SU-DHL-6 (cell line): ENCODE results near the gene CHD9NB.

Source experiments
- H2AFZ ChIP-seq: fragments of 200-600 bp; sonication (generic); 2 replicates; pipeline ENCODE4 v1.6.1; 2014; ENCODE audit warnings: low read depth, mild to moderate bottlenecking, moderate library complexity, mixed read lengths, antibody characterized with exemption, low read length; ENCODE audit not compliant: severe bottlenecking
- H3F3A ChIP-seq: fragments of 200-600 bp; shearing (Covaris generic); 2 replicates; pipeline ENCODE4 v1.6.0; 2016; ENCODE audit warnings: antibody characterized with exemption, mild to moderate bottlenecking; ENCODE audit not compliant: insufficient read depth
- H3K27ac ChIP-seq: fragments of 200-600 bp; sonication (generic); 2 replicates; pipeline ENCODE4 v1.5.1; 2016; ENCODE audit warnings: low read depth, mild to moderate bottlenecking, low read length, moderate library complexity, mixed read lengths
- H3K27me3 ChIP-seq: fragments of 200-600 bp; sonication (generic), shearing (Covaris generic); 2 replicates; pipeline ENCODE4 v1.6.0; 2014; ENCODE audit warnings: mild to moderate bottlenecking, low read length
- H3K36me3 ChIP-seq: fragments of 200-600 bp; sonication (generic); 2 replicates; pipeline ENCODE4 v1.6.1; 2014; ENCODE audit warnings: mild to moderate bottlenecking, low read length, mixed read lengths
- H3K4me2 ChIP-seq: fragments of 300-600, 200-600 bp; shearing (Covaris generic), sonication (generic); 2 replicates; pipeline ENCODE4 v1.6.0; 2014; ENCODE audit warnings: low read length, low read depth, mild to moderate bottlenecking; ENCODE audit not compliant: poor library complexity, severe bottlenecking
- H3K4me3 ChIP-seq: fragments of 200-600 bp; sonication (generic); 2 replicates; pipeline ENCODE4 v1.5.1; 2014; ENCODE audit warnings: antibody characterized with exemption, low read length, mild to moderate bottlenecking, mixed read lengths; ENCODE audit not compliant: insufficient read depth, poor library complexity, severe bottlenecking
- H3K79me2 ChIP-seq: fragments of 200-600 bp; sonication (generic); 2 replicates; pipeline ENCODE4 v1.6.1; 2014; ENCODE audit warnings: mild to moderate bottlenecking, low read length, moderate library complexity; ENCODE audit not compliant: insufficient read depth
- H3K9ac ChIP-seq: fragments of 200-600 bp; sonication (generic); 2 replicates; pipeline ENCODE4 v1.7.0; 2014; ENCODE audit warnings: mild to moderate bottlenecking, low read length
- H3K9me2 ChIP-seq: fragments of 200-600 bp; sonication (generic); replicated peaks from 2 replicates; pipeline ENCODE4 v1.6.1; 2014; ENCODE audit warnings: low read length; ENCODE audit not compliant: insufficient read depth
- H3K9me3 ChIP-seq: fragments of 200-600 bp; sonication (generic); 2 replicates; pipeline ENCODE4 v1.6.1; 2014; ENCODE audit warnings: low read length, mixed read lengths; ENCODE audit not compliant: insufficient read depth
- H4K20me1 ChIP-seq: fragments of 200-600 bp; sonication (generic); 2 replicates; pipeline ENCODE4 v1.6.1; 2014; ENCODE audit warnings: low read depth, mild to moderate bottlenecking, antibody characterized with exemption, low read length, moderate library complexity, mixed read lengths
- EZH2phosphoT487 ChIP-seq: fragments of 200-600 bp; sonication (generic), shearing (Covaris generic); conservative IDR thresholded peaks from 2 replicates; pipeline ENCODE4 v1.6.1; 2018; ENCODE audit warnings: mild to moderate bottlenecking, antibody characterized with exemption, low read length, moderate library complexity, mixed read lengths
- TF ChIP-seq, protein P1 (sequence below): fragments of 200-600 bp; sonication (generic); IDR thresholded peaks from one replicate; pipeline ENCODE4 v1.5.1; 2017; ENCODE audit warnings: antibody characterized with exemption, mild to moderate bottlenecking, low read length, moderate library complexity; ENCODE audit not compliant: insufficient read depth, poor library complexity, severe bottlenecking

CHD9NB gene

DNA sequence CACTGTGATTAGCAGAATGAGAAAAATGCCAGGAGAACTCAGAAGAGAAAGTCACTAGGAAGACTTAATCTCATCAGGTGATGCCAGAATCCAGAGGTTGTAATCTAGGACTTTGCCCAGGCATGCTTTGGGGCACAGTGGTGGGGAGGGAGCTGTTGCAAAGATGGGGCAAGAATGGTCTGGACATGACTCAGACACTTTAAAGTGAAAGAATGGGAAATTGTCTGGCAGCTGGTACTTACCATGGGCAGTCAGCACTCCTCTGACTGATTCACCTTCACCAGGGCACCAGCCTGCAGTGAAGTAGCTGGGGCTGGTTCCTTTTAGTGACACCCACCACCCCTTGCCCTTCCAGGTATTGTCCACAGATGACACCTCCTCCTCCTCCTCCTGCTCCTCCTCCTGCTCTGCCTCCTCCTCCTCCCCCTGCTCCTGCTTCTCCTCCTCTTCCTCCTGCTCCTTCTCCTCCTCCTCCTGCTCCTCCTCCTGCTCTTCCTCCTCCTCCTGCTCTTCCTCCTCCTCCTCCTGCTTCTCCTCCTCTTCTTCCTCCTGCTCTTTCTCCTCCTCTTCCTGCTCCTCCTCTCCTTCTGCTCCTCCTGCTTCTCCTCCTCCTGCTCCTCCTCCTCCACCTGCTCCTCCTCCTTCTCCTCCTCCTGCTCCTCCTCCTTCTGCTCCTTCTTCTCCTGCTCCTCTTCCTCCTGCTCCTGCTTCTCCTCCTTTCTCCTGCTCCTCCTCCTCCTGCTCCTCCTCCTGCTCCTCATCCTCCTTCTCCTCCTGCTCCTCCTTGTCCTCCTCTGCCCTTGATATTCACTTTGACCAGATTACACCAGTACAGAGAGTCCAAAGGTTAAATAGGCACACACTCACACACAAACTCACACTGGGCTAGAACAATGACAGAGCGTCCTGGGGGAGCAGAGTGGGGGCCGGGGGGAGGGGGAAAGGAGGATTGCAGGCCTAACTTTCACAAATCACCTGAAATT, at the start of gene CHD9NB:
Gene CHD9NB, minus strand, starts transcription at position 379 of the 983 bp plus-strand sequence. CDS start 8,739 bp downstream, outside the sequence.
- Histone ChIP-seq H3K4me3 (no peak within 1 kb of the TSS), H3K4me2 (no peak within 1 kb of the TSS)

DNA sequence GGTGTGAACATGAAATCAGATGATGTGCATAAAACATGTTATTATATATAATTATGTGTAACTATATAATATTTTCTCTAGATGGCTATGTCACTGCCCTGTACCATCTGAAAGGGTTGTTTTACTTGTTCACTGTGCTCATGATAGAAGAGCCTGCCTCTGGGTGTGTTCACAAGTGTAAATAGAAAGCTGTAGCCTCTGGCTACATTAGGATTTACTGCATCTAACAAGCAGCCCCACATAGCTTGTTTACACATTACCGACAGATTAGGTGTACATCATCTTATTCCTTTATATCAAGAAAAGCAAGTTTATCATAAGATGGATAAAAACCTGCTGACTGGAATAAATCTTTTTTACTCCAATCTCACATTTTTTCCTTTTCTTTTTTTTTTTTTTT, 48.2 kb upstream of the CHD9NB start:
- Histone ChIP-seq H3K36me3 (no peaks in the 10 kb centered on the region), H3K4me3 (no peak overlapping the region), H3K27ac (peak overlapping the region; percentile 86; the same call in 1 of the 2 replicates), H3K79me2 (peaks cover 46% of the 10 kb centered on the region), H3K9me3 (no peaks in the 10 kb centered on the region), H2AFZ (no peak overlapping the region), H4K20me1 (no peaks in the 10 kb centered on the region), H3K9ac (no peak overlapping the region), H3F3A (peaks cover 22% of the 10 kb centered on the region; the same call in 1 of the 2 replicates), H3K4me2 (no peak overlapping the region), H3K27me3 (no peaks in the 10 kb centered on the region), H3K9me2 (no peaks in the 10 kb centered on the region)
- TF ChIP-seq, protein P1, sequence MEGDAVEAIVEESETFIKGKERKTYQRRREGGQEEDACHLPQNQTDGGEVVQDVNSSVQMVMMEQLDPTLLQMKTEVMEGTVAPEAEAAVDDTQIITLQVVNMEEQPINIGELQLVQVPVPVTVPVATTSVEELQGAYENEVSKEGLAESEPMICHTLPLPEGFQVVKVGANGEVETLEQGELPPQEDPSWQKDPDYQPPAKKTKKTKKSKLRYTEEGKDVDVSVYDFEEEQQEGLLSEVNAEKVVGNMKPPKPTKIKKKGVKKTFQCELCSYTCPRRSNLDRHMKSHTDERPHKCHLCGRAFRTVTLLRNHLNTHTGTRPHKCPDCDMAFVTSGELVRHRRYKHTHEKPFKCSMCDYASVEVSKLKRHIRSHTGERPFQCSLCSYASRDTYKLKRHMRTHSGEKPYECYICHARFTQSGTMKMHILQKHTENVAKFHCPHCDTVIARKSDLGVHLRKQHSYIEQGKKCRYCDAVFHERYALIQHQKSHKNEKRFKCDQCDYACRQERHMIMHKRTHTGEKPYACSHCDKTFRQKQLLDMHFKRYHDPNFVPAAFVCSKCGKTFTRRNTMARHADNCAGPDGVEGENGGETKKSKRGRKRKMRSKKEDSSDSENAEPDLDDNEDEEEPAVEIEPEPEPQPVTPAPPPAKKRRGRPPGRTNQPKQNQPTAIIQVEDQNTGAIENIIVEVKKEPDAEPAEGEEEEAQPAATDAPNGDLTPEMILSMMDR: no peak
- no peak for TF ChIP-seq EZH2phosphoT487

More for the DNA sequence above, at the start of gene CHD9NB:
- no peak for TF ChIP-seq EZH2phosphoT487
- TF ChIP-seq, protein P1: no peak
- H3K27me3 ChIP-seq: no peaks in the 10 kb centered on the region
- H3K79me2 ChIP-seq: peaks cover 24% of the 10 kb centered on the region
- no peaks in the 10 kb centered on the region for H4K20me1 ChIP-seq
- H3K9ac ChIP-seq: no peak within 1 kb of the TSS
- no peak within 1 kb of the TSS for H3K27ac ChIP-seq
- no peaks in the 10 kb centered on the region for H3K9me2 ChIP-seq
- no peaks in the 10 kb centered on the region for H3F3A ChIP-seq
- no peaks in the 10 kb centered on the region for H3K9me3 ChIP-seq
- no peak within 1 kb of the TSS for H2AFZ ChIP-seq
- no peaks in the 10 kb centered on the region for H3K36me3 ChIP-seq

DNA sequence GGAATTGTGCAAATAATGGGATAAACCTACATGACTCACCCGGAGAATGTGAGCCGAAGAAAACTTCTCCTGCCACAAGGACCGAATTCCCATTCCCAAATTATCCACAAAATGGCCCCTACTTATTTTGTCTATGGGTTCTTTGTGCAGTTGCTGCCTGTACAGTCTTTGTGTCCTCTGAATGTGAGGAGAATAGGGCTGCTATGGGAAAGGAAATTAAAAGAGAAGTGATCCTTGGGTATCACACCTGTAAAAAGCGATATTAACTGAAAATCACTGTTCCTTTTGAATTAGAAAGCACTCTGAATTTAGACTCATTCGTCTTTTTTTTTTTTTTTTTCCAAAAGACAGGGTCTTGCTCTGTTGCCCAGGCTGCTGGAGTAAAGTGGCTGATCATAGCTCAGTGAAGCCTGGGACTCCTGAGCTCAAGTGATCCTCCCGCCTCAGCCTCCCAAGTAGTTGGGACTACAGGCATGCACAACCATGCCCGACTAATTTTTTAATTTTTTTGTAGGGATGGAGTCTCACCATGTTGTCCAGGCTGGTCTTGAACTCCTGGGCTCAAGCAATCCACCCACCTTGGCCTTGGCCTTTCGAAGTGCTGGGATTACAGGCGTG, 47.5 kb upstream of the CHD9NB start:
- peak overlapping the region; percentile 78 for H3K4me2 ChIP-seq
- TF ChIP-seq, protein P1: no peak
- no peak for TF ChIP-seq EZH2phosphoT487
- H3K36me3 ChIP-seq: no peaks in the 10 kb centered on the region
- H3K27ac ChIP-seq: peak overlapping the region; percentile 86
- no peak overlapping the region for H2AFZ ChIP-seq
- 0 out of 2 replicates have a peak overlapping the region, but pooled peaks have one; percentile 59 for H3K9ac ChIP-seq
- H3F3A ChIP-seq: peaks cover 22% of the 10 kb centered on the region; the same call in 1 of the 2 replicates
- H3K9me2 ChIP-seq: no peaks in the 10 kb centered on the region
- H3K4me3 ChIP-seq: no peak overlapping the region
- no peaks in the 10 kb centered on the region for H4K20me1 ChIP-seq
- H3K9me3 ChIP-seq: no peaks in the 10 kb centered on the region
- H3K79me2 ChIP-seq: peaks cover 51% of the 10 kb centered on the region
- no peaks in the 10 kb centered on the region for H3K27me3 ChIP-seq
